ENCODE data around the gene ASF1A. TPM values are rescaled to one million over a fixed set of nuclear protein-coding genes. Genes with fewer than 3 reads are reported as not detected.

ASF1A gene
- total RNA-seq, 1 experiment from 2014 or later = 37.5 TPM

Other genes with a start within 250 kb of the ASF1A start
- gene CEP85L, start 242.6 kb upstream of the ASF1A start, total RNA-seq (2014; rRNA removed; shearing (Covaris generic)) = 8.8 and 9.2 TPM in 2 replicates
- gene MCM9, start 41.0 kb downstream of the ASF1A start, total RNA-seq (2014; rRNA removed; shearing (Covaris generic)) = 3.2 and 5.3 TPM in 2 replicates
- gene FAM184A, start 184.5 kb downstream of the ASF1A start, total RNA-seq (2014; rRNA removed; shearing (Covaris generic)) = 0.03 and 0.31 TPM in 2 replicates

All from HT1080 (cell line).